VCaP (cell line): ENCODE results near the gene LBH.

ENCODE experiments used
- H3K27ac ChIP-seq: fragments of 450-650 bp; 2 replicates; pipeline ENCODE4 v1.5.1; 2017
- TF ChIP-seq, protein P1 (sequence below): fragments of 450-650 bp; conservative IDR thresholded peaks from 2 replicates; pipeline ENCODE4 v1.5.1; 2017; ENCODE audit warnings: mild to moderate bottlenecking, moderate library complexity

LBH gene

DNA sequence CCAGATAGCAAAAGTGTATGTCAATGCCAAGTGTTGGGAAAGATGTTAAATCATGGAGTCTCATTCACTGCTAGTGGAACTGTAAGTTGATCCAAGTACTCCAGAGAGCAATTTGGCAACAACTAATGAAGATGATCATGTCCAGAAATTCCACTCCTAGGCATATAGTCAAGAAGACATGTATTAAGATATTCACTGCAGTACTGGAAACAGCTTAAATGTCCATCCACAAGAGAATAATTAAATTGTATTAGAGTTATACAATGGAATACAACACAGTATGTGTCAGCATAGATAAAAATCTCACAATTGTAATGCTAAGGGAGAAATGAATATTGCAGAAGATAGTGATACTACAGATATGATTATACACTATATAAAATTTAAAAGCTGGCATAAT lies 15.2 kb upstream of the LBH start:
- H3K27ac ChIP-seq = peak overlapping the region; percentile 86
- TF ChIP-seq, protein P1, sequence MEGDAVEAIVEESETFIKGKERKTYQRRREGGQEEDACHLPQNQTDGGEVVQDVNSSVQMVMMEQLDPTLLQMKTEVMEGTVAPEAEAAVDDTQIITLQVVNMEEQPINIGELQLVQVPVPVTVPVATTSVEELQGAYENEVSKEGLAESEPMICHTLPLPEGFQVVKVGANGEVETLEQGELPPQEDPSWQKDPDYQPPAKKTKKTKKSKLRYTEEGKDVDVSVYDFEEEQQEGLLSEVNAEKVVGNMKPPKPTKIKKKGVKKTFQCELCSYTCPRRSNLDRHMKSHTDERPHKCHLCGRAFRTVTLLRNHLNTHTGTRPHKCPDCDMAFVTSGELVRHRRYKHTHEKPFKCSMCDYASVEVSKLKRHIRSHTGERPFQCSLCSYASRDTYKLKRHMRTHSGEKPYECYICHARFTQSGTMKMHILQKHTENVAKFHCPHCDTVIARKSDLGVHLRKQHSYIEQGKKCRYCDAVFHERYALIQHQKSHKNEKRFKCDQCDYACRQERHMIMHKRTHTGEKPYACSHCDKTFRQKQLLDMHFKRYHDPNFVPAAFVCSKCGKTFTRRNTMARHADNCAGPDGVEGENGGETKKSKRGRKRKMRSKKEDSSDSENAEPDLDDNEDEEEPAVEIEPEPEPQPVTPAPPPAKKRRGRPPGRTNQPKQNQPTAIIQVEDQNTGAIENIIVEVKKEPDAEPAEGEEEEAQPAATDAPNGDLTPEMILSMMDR = no peak

DNA sequence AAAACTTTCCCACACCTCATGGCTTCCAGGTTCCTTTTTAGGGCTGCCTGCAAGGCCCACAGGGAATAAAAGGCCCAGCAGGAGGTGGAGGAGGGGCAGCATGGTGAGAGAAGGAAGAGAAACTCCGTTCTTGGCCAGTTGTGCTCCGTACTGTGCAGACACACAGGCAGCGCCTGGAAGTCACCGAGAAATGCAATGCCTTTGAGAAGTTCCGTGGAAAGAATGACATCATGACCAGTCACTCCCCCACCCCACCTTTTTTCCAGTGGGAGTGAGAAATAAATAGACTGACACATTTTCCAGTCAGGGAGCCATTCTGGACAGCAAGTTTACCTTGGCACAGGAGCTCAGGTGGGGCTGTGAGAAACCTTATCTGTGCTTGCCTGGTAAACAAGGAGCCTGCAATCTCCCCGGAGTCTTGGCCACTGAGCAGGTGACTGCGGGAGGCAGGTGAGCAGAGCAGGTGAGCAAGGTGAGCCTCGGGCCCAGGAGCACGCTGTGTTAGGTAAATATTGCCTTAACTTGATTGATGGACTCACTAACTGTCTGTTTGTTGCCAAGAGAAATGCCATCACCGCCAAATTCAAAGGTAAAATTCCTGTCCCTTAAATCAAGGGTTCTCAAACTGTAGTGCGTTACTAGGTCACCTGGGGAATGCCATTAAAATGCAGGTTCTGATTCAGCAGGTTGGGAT lies 13.5 kb upstream of the LBH start:
- H3K27ac ChIP-seq = peak overlapping the region; percentile 86
- TF ChIP-seq, protein P1 = no peak

DNA sequence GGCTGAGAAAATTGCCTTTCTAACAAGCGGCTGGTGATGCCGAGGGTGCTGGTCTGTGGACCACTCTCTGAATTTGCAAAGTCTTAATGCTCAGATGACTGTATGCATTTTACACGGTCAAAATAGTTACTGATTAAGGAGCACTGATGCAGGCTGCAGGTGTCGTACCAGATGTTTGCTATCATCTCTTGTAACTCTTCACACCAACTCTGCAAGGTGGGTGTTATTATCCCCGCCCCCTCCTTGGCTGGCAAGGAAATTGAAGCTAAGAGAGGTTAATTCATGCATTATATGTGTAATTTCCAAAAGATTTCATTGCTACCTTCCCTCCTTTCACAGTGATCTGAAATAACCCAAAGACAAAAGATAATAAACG lies 13.0 kb upstream of the LBH start:
- peak overlapping the region; percentile 86 for H3K27ac ChIP-seq
- TF ChIP-seq, protein P1 = no peak

DNA sequence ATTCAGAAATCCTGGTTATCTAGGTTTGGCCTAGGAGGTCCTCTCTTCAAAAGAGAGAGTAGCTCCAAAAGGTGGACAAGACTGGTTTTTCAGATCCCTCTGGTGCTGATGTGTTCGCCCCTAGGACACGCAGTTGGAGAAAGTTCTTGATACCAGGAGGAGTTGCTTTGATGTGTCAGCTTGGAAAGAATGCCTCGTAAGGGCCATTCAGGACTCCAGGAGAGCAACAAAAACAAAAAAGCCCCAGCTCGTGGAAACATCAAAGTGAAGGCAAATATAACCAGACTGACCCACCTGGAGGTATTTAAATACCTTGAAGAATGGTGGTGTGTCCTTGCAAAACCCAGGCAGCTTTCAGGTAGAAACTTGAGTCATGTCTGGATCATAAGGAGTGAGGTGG lies 12.5 kb upstream of the LBH start:
- H3K27ac ChIP-seq = peak overlapping the region; percentile 86
- TF ChIP-seq, protein P1 = no peak

DNA sequence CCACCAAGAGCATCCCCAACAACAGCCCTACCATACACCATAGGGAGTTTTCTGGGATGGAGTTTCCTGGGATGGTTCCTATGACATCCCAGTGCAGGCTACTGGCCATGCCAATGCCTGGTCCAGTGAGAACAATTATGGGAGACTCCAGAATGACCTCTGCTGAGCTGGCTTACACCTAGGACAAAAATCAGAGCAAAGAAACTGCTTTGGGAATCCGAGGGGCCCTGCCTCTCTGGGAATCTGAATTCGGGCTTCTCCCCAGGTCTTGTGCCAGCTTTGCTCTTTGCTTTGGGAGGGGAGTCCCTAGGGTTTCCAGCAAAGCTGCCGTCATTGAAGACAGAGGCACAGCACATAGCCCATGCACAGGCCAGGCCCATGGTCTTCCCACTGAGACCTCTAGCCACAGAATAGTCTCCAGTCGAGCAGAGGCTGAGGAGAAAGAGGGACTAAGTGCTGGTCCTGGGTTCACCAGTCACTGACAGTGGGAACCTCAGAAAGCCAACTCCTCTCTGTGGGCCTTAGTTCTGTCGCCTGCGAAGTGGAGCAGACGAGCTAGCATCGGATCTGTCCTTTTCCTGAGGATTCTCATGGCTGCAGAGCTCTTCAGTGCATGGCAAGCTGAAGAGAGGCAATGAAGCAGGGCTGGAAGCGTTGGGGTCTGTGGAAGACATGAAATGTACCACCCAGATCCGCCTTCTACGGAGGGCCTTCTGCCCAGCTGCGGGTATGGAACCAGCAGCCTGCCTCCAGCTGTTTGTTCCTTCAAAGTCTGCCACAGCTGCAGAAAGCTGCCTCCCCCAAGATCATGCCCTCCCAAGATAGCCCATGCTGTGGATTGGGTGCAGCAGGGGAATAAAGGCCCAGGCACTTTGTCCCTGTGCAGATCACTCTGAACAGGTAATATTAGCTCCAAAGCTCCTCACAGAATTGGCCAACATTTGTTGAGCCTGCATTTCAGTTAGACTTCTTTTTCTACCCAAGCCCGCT lies 11.2 kb upstream of the LBH start:
- no peak overlapping the region for H3K27ac ChIP-seq
- TF ChIP-seq, protein P1 = no peak

DNA sequence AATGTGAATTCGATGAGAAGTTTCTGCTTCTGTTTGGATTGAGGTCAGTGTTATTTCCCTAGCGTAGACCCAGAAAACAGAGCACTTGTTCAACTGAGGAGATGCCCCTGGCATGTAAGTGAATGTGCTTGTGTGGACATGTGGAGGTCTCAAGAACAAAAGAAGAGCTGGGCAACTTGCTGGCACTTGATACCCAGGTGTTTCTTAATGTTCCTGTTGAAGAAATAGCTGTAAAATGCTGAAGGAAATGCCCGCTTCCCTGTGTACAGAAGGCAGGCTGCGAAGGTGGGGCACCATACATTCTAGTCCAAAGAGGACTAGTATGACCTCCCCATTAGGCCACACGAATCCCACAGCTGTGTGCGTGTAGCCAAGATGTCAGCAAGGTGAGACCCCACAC lies 9.8 kb upstream of the LBH start:
- no peak overlapping the region for H3K27ac ChIP-seq
- TF ChIP-seq, protein P1 = no peak

DNA sequence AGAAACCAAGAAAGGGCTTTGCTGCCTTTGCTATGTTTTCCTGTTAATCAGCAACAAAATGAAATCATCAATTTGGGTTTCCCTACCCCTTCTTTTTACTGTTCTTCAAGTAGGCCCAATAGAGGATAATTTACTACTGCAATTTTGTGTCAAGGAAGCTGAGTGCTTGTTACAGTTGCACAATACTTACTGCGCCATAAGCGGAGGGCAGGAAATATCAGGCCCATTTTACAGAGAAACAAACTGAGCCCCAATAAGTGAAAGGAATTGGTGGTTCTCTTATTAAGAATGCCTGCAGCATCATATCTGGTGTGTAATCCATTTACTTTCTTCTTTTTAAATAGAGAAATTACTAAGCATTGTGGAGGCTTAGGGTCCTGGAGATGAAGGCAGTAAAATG lies 9.3 kb upstream of the LBH start:
- TF ChIP-seq, protein P1 = no peak
- H3K27ac ChIP-seq = no peak overlapping the region
